OCI-LY3 (cell line): ENCODE measurements around the gene NUP58.
A peak's percentile ranks its signal among the peaks of the same experiment; 100 is the strongest.

Source experiments
- H2AFZ ChIP-seq: fragments of 200-600, 300-600 bp; shearing (Covaris generic); 2 replicates; pipeline ENCODE4 v1.6.0; 2014; ENCODE audit warnings: antibody characterized with exemption, low read depth, low read length
- H3K27ac ChIP-seq: fragments of 200-600, 300-600 bp; sonication (generic); 2 replicates; pipeline ENCODE4 v1.5.1; 2014; ENCODE audit warnings: mild to moderate bottlenecking, low read length, moderate library complexity, mixed read lengths
- H3K27me3 ChIP-seq: fragments of 200-600, 300-600 bp; sonication (generic); 2 replicates; pipeline ENCODE4 v1.6.1; 2014; ENCODE audit warnings: low read depth, low read length, mixed read lengths
- H3K36me3 ChIP-seq: fragments of 200-600, 300-600 bp; sonication (generic); replicated peaks from 2 replicates; pipeline ENCODE3; 2014; ENCODE audit warnings: low read depth, low read length, mixed read lengths
- H3K4me1 ChIP-seq: fragments of 300-600, 200-600 bp; sonication (generic); 2 replicates; pipeline ENCODE4 v1.6.1; 2014; ENCODE audit warnings: low read length, mixed read lengths
- H3K4me2 ChIP-seq: fragments of 200-600, 300-600 bp; sonication (generic); 2 replicates; pipeline ENCODE4 v1.6.1; 2014; ENCODE audit warnings: low read length, mixed read lengths
- H3K4me3 ChIP-seq: fragments of 300-600, 200-600 bp; sonication (generic); 2 replicates; pipeline ENCODE4 v1.5.1; 2014; ENCODE audit warnings: antibody characterized with exemption, mild to moderate bottlenecking, low read length, moderate library complexity
- H3K79me2 ChIP-seq: fragments of 300-600, 200-600 bp; shearing (Covaris generic); 2 replicates; pipeline ENCODE4 v1.6.1; 2014; ENCODE audit warnings: mild to moderate bottlenecking, low read length, mixed read lengths
- H3K9ac ChIP-seq: fragments of 300-600, 200-600 bp; shearing (Covaris generic); 2 replicates; pipeline ENCODE4 v1.6.0; 2014; ENCODE audit warnings: mild to moderate bottlenecking, low read length, moderate library complexity
- H3K9me3 ChIP-seq: fragments of 200-600, 300-600 bp; shearing (Covaris generic); 2 replicates; pipeline ENCODE4 v1.6.1; 2014; ENCODE audit warnings: low read length, mixed read lengths; ENCODE audit not compliant: insufficient read depth
- H4K20me1 ChIP-seq: fragments of 200-600, 300-600 bp; sonication (generic); 2 replicates; pipeline ENCODE4 v1.6.1; 2016; ENCODE audit warnings: low read length, mixed read lengths; ENCODE audit not compliant: insufficient read depth
- CTCF ChIP-seq: fragments of 200-600, 300-600 bp; sonication (generic); IDR thresholded peaks from 2 replicates; pipeline ENCODE4 v1.5.1; 2014; ENCODE audit warnings: antibody characterized with exemption, low read length, low read depth
- EZH2phosphoT487 ChIP-seq: fragments of 200-600 bp; shearing (Covaris generic); IDR thresholded peaks from 2 replicates; pipeline ENCODE4 v1.6.1; 2018; ENCODE audit warnings: antibody characterized with exemption, mixed run types, low read depth

The NUP58 gene

DNA sequence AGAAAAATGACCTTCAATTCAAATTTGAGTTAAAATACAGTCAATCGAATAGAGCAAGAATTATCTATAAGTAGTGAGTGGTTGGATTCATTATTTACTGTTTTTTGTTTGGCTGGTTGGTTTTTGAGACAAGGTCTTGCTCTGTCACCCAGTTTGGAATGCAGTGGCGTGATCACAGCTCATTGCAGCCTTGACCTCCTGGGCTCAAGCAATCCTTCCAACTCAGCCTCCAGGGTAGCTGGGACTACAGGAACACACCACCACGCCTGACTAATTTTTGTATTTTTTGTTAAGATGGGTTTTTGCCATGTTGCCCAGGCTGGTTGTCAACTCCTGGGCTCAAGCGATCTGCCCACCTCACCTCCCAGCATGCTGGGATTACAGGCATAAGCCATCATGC is 39.2 kb upstream of the NUP58 start:
- H3K36me3 ChIP-seq: peaks cover 48% of the 10 kb centered on the region
- no peaks in the 10 kb centered on the region for H4K20me1 ChIP-seq
- H3K9me3 ChIP-seq: no peaks in the 10 kb centered on the region
- TF ChIP-seq EZH2phosphoT487 (no peak), CTCF (no peak)
- H3K9ac ChIP-seq: no peak overlapping the region
- H3K79me2 ChIP-seq: no peaks in the 10 kb centered on the region
- H3K4me2 ChIP-seq: no peak overlapping the region
- H3K27me3 ChIP-seq: no peaks in the 10 kb centered on the region
- H2AFZ ChIP-seq: no peak overlapping the region
- H3K4me1 ChIP-seq: no peaks in the 10 kb centered on the region
- no peak overlapping the region for H3K4me3 ChIP-seq
- H3K27ac ChIP-seq: no peak overlapping the region

DNA sequence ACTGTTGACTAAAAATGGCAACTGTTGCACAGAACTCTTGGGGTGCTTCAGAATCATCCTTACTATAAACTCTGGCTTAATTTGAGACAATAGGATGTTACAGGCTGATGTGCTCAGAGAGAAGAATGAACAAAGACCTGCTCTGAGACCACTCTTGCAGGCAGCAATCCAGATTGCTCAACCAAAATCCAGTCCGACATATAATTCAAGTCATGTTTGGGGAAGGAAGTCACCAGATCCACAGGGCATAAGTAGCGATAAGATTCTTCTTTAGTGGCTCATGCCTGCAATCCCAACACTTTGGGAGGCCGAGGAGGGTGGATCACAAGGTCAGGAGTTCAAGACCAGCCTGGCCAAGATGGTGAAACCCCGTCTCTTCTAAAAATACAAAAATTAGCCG is 34.7 kb upstream of the NUP58 start:
- Histone ChIP-seq H3K79me2 (peaks cover 26% of the 10 kb centered on the region), H3K4me2 (no peak overlapping the region), H3K4me3 (no peak overlapping the region), H3K9ac (no peak overlapping the region), H2AFZ (no peak overlapping the region), H3K27ac (no peak overlapping the region), H3K9me3 (no peaks in the 10 kb centered on the region), H3K36me3 (peaks cover 51% of the 10 kb centered on the region), H3K4me1 (no peaks in the 10 kb centered on the region), H4K20me1 (peaks cover 23% of the 10 kb centered on the region; the same call in 1 of the 2 replicates), H3K27me3 (no peaks in the 10 kb centered on the region)
- TF ChIP-seq CTCF (no peak), EZH2phosphoT487 (no peak)

- peaks cover 25% of the 10 kb centered on the region; the same call in 1 of the 2 replicates for H4K20me1 ChIP-seq
- no peak overlapping the region for H2AFZ ChIP-seq
- H3K9me3 ChIP-seq: no peaks in the 10 kb centered on the region
- no peaks in the 10 kb centered on the region for H3K27me3 ChIP-seq
- H3K79me2 ChIP-seq: peaks cover 26% of the 10 kb centered on the region
- H3K27ac ChIP-seq: no peak overlapping the region
- H3K4me3 ChIP-seq: no peak overlapping the region
- no peak overlapping the region for H3K4me2 ChIP-seq
- no peaks in the 10 kb centered on the region for H3K4me1 ChIP-seq
- H3K9ac ChIP-seq: no peak overlapping the region
- H3K36me3 ChIP-seq: peaks cover 55% of the 10 kb centered on the region
- TF ChIP-seq EZH2phosphoT487: no peak
- peak; percentile 49 for TF ChIP-seq CTCF
Observed at GRCh38 chr13:25267715-25268114, 33.7 kb upstream of the NUP58 start.

- peaks cover 53% of the 10 kb centered on the region for H3K36me3 ChIP-seq
- H3K79me2 ChIP-seq: peaks cover 26% of the 10 kb centered on the region
- TF ChIP-seq CTCF (no peak), EZH2phosphoT487 (no peak)
- no peak overlapping the region for H3K27ac ChIP-seq
- no peak overlapping the region for H3K4me2 ChIP-seq
- H4K20me1 ChIP-seq: peaks cover 25% of the 10 kb centered on the region; the same call in 1 of the 2 replicates
- no peaks in the 10 kb centered on the region for H3K27me3 ChIP-seq
- no peak overlapping the region for H3K4me3 ChIP-seq
- H3K9me3 ChIP-seq: no peaks in the 10 kb centered on the region
- no peaks in the 10 kb centered on the region for H3K4me1 ChIP-seq
- H2AFZ ChIP-seq: no peak overlapping the region
- no peak overlapping the region for H3K9ac ChIP-seq
Observed at GRCh38 chr13:25268561-25268960, 32.9 kb upstream of the NUP58 start.
